H1 (cell line): ENCODE measurements around the gene ABCG8. TPM values are rescaled to one million over a fixed set of nuclear protein-coding genes. Genes with fewer than 3 reads are reported as not detected.

ENCODE experiments used
- BACH1 ChIP-seq: IDR thresholded peaks from 2 replicates; pipeline ENCODE4 v1.6.1; 2012; ENCODE audit warnings: low read length, improper control_type of control experiment
- CREB1 ChIP-seq: IDR thresholded peaks from 2 replicates; pipeline ENCODE4 v1.6.1; 2012; ENCODE audit warnings: inconsistent platforms
- HDAC6 ChIP-seq: IDR thresholded peaks from one replicate; pipeline ENCODE4 v1.7.1; 2012; ENCODE audit warnings: low read depth, mild to moderate bottlenecking, inconsistent platforms, low read length, moderate library complexity
- MAFK ChIP-seq: IDR thresholded peaks from 2 replicates; pipeline ENCODE4 v1.6.1; 2012; ENCODE audit warnings: low read depth, mild to moderate bottlenecking, improper control_type of control experiment, low read length
- RNF2 ChIP-seq: fragments of 200-900, 300-1000 bp; sonication (generic); IDR thresholded peaks from 2 replicates; pipeline ENCODE4 v1.7.1; 2016; ENCODE audit warnings: borderline replicate concordance, low read depth, mild to moderate bottlenecking, antibody characterized with exemption, low read length; ENCODE audit not compliant: poor library complexity, severe bottlenecking; ENCODE audit errors: missing control alignments
- SIN3A ChIP-seq, 2 experiments: IDR thresholded peaks in 1 of 2; conservative IDR thresholded peaks in 1 of 2; 2 replicates each; pipeline ENCODE4 v1.6.1; 2011 to 2012; ENCODE audit warnings: low read length in 2 of 2, improper control_type of control experiment in 1 of 2, low read depth in 1 of 2, mild to moderate bottlenecking in 1 of 2
- SP2 ChIP-seq: IDR thresholded peaks from 2 replicates; pipeline ENCODE4 v1.6.1; 2012; ENCODE audit warnings: mild to moderate bottlenecking, low read length, inconsistent platforms
- polyA plus RNA-seq, 7 experiments: library from polyadenylated mRNA; depleted of rRNA in 3 of 7; stranded (reverse) in 5 of 7; unstranded in 2 of 7; fragments of >200 nt in 5 of 7; fragments of 200-250 nt in 2 of 7; gene quantifications; 1 replicate in 5 of 7; 2 replicates in 1 of 7; 4 replicates in 1 of 7; pipeline versions ENCODE4 v1.2.1 to v1.2.3, GENCODE V29; 2011 to 2013; ENCODE audit warnings: missing spikeins in 2 of 7, mixed read lengths in 2 of 7
- total RNA-seq: library from RNA; stranded (reverse); fragmentation: NEBNext Ultra II Directional; extraction: Animal tissue kit (Norgen Biotek cat#: 25700); gene quantifications from 2 replicates; pipeline ENCODE4 v1.2.1, GENCODE V29; 2021
- TF ChIP-seq, protein P1 (sequence below): IDR thresholded peaks from 2 replicates; pipeline ENCODE4 v1.6.1; 2011; ENCODE audit warnings: low read depth, mild to moderate bottlenecking, low read length; ENCODE audit not compliant: insufficient read depth
- TF ChIP-seq, protein P2 (sequence below): IDR thresholded peaks from 2 replicates; pipeline ENCODE4 v1.6.1; 2012; ENCODE audit warnings: inconsistent platforms

ABCG8 gene
- total and polyA plus RNA-seq, 2 of the 8 experiments (the other 6 are each of a cell fraction or from before 2014, with no cell fraction given), result not detected

DNA sequence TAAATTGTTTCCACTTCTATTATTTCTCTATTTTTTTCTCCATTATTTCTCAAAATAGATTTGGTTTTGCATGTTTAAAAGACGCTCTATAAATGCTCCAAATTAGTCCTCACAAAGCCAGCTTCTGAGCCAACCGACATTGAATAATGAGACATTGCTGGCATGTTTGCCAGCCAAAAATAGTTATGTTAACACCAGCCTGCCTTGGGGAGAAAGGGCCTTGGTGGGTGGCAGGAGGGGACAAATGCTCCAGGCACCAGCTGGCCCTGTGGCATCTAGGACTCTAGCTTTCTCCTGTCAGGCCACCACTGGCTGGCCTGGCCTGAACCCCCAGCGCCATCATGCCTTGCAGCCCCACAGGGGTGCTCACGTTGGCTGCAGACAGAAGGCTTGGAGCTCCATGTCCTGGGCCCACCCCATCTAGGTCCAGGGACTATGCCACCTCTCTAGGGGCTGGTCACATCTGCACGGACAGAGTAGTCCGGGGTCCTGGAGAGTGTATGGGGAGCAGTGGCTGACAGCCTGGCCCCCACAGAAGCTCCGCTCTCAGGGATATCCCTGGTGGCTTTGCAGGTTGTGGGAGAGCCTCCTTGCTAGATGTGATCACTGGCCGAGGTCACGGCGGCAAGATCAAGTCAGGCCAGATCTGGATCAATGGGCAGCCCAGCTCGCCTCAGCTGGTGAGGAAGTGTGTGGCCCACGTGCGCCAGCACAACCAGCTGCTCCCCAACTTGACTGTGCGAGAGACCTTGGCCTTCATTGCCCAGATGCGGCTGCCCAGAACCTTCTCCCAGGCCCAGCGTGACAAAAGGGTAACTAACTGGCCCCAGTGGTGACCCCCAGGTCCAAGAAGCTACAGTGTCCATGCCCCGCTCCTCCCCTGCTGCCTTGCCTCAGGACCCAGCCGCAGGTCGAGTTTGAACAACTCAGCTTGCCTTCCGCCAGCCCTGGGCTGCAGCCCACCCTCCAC is 12.5 kb downstream of the ABCG8 start (continued):
- no peak for TF ChIP-seq CREB1
- TF ChIP-seq BACH1, result no peak
- TF ChIP-seq HDAC6, result no peak
- TF ChIP-seq SP2, result no peak
- TF ChIP-seq, protein P1, sequence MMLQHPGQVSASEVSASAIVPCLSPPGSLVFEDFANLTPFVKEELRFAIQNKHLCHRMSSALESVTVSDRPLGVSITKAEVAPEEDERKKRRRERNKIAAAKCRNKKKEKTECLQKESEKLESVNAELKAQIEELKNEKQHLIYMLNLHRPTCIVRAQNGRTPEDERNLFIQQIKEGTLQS, result no peak
- no peak for TF ChIP-seq MAFK
- TF ChIP-seq, protein P2, sequence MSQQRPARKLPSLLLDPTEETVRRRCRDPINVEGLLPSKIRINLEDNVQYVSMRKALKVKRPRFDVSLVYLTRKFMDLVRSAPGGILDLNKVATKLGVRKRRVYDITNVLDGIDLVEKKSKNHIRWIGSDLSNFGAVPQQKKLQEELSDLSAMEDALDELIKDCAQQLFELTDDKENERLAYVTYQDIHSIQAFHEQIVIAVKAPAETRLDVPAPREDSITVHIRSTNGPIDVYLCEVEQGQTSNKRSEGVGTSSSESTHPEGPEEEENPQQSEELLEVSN, result no peak
- no peak for TF ChIP-seq SIN3A (conservative IDR thresholded peaks at IDR 0.05 in 1 of 2, IDR thresholded peaks at IDR 0.05 in 1 of 2; ENCODE audit: low read depth in 1 of 2, low read length in 2 of 2)
- no peak for TF ChIP-seq RNF2
